GM12874 (cell line): ENCODE measurements around the gene TAL2.

Experiments used
- TF ChIP-seq, protein P1 (sequence below): IDR thresholded peaks from 2 replicates; pipeline ENCODE4 v1.5.1; 2011; ENCODE audit warnings: low read depth, mild to moderate bottlenecking, control low read depth, low read length, moderate library complexity; ENCODE audit not compliant: insufficient read depth

The TAL2 gene

DNA sequence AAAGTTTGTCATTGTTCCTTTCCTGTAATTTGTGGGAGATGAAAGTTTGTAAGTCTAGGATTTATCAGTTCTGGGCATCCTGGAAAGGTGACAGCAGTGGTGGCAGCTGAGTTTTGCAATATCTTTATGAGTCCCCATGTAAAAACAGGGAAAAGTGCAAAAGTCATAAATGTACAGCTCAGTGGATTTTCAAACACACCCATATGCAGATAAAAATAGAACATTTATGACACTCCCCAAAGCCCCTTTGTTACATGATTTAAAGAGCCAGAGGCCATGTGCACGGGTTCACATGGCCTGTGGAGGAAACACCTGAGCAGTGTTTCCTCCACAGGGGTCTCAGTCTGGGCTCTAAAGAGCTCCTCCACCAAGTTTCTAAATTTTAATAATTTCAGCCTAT lies 38.4 kb downstream of the TAL2 start:
- TF ChIP-seq, protein P1, sequence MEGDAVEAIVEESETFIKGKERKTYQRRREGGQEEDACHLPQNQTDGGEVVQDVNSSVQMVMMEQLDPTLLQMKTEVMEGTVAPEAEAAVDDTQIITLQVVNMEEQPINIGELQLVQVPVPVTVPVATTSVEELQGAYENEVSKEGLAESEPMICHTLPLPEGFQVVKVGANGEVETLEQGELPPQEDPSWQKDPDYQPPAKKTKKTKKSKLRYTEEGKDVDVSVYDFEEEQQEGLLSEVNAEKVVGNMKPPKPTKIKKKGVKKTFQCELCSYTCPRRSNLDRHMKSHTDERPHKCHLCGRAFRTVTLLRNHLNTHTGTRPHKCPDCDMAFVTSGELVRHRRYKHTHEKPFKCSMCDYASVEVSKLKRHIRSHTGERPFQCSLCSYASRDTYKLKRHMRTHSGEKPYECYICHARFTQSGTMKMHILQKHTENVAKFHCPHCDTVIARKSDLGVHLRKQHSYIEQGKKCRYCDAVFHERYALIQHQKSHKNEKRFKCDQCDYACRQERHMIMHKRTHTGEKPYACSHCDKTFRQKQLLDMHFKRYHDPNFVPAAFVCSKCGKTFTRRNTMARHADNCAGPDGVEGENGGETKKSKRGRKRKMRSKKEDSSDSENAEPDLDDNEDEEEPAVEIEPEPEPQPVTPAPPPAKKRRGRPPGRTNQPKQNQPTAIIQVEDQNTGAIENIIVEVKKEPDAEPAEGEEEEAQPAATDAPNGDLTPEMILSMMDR, result no peak

GRCh38 chr9:105701145-105701544 lies 38.9 kb downstream of the TAL2 start:
- TF ChIP-seq, protein P1, result no peak

DNA sequence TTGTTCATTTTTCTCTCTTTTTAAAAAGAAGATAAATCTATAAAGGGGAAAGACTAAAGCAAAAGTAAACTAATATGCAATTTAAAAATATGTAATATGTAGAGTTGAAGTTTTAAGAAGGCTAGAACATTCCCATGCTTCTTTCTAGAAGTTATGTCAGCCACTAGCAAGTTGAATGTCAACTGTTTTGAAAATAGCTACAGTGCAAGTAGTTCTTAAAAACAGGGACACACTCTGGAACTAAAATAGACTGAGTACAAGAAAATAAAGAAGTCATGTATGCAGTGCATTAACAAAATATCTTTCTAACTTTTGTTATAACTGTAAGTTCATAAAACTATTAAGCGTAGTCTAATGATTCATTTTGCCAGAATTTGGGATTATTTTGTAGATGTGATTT lies 40.0 kb downstream of the TAL2 start:
- TF ChIP-seq, protein P1, result no peak

GRCh38 chr9:105706156-105706555 lies 43.9 kb downstream of the TAL2 start:
- TF ChIP-seq, protein P1, result no peak

DNA sequence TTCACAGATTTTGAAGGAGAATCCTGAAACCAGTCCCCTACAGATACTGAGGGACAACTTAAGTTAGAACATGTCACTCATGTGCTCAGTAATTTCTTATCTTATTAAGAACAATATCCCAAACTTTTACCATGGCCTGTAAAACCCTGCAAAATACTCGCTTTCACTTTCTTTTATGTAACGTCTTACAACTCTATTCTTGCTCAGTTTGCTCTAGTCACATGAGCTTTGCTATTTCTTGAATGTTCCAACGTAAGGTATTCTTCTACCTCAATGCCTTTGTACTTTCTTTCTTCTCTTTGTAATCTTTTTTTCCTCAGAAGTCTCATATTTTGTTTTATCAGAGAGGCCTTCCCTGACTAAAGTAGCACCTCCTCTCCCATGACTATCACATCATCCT lies 46.1 kb downstream of the TAL2 start:
- TF ChIP-seq, protein P1, result no peak

DNA sequence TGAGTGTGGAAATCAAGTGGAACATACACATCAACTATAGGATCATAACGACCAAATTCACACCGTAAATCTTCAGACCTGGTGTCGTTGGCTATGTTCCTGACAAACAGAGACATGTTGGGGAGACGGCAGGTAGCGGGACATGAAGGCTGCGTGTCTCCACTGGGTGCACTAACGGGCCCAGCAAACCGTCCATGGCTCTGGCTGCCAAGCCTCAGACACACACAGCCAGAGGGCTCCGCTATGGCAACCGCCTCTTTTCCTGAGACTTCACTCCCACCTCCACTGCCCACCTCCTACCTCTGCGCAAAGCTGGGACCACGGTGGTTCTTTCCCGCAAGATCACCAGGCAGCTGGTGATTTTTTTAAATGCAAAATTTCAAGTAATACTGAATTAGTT lies 48.4 kb downstream of the TAL2 start:
- TF ChIP-seq, protein P1, result no peak

- TF ChIP-seq, protein P1, result no peak
These were observed 49.6 kb downstream of the TAL2 start for GRCh38 chr9:105711867-105712266.

DNA sequence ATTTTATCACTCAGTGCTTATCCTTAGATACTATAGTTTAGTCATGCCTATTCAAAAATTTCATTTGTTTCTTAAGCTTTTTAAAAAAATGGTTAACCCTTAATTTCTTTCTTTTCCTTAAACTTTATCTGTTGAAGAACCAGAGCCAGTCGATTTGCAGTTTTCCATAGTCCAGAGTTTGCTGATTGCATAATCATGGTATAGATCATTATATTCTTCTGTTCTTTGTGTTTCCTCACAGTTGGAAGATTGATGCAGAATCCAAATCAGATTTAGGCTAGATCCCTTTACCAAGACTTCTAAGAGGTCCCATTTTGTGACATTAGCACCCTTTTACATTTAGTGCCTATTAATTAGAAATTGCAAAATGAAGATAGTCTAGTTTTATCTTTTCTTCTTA lies 50.0 kb downstream of the TAL2 start:
- TF ChIP-seq, protein P1, result no peak
